HG03558 (cell line): ENCODE results near the gene PALM3.
"Not testable (repeated sequence)": the region's sequence is repeated elsewhere in the genome, so short reads cannot be mapped to it uniquely, and the experiment has no call there.

Experiments used
- ATAC-seq: cut with Tn5 transposase; IDR thresholded peaks from one replicate; pipeline ENCODE4 v1.9.1; 2021; ENCODE audit warnings: moderate number of reproducible peaks; ENCODE audit not compliant: unreplicated experiment; ENCODE audit errors: extremely low read depth

The PALM3 gene

DNA sequence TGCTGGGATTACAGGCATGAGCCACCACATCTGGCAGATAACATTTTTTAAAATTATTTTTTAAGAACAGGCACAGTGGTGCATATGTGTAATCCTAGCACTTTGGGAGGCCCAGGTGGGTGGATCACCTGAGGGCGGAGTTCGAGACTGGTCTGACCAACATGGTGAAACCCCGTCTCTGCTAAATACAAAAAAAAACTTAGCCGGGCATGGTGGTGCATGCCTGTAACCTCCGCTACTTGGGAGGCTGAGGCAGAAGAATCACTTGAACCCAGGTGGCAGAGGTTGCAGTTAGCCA is 631 bp upstream of the PALM3 start:
- no peak for ATAC-seq

DNA sequence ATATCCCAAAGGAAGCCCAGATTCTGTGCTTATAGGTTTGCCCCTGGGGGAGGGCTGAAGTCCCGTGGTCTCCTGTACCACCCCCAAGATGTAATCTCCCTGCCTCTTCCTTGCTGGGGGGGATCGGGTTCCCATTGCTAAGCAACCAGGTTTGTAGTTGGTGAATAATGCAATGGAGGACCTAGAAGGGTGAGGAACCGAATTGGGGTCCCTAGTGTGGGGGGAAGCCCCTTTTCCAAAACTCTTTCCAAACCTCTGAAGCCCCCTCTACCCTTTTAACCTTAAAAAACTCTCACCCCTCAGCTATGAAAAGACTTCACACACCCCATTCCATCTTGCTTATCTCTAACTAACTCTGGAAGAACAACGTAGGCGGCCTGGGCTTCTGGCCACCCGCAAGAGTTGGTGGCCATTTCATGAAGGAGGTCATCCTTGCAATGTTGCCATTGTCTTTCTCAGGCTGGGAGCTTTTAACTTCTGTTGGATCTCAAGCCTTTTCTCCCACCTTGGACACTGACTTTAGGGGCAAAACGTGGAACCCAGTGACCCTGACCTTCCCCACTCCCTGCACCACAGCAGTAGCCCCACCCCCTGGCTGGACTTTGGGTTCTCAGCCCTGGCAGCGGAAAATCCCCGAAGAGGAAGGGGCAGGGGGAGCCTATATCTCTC is 661 bp downstream of the PALM3 start:
- no peak for ATAC-seq

DNA sequence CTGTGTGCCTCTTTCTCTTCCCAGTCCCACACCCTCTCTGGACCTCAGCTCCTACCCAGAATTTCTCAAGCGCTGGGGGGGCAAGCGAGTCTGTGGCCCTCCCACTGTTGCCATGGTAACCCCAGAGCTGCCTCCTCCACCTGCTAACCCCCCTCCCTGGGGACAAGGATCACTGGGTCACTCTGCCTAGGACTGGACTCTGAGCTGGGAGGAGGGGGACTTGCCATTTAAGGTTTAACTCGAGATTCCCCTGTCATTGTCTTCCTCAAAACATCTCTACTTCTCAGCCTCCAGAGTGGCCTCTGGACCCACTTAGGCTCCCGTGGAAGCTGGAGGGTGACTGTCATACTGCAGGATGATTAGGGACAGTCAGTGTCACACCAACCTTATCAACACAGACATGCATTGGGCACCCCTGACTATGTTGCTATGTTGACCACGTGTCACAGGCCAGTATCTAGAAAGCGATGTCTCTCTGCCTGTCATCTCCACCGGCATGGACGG is 2.2 kb downstream of the PALM3 start:
- no peak for ATAC-seq

DNA sequence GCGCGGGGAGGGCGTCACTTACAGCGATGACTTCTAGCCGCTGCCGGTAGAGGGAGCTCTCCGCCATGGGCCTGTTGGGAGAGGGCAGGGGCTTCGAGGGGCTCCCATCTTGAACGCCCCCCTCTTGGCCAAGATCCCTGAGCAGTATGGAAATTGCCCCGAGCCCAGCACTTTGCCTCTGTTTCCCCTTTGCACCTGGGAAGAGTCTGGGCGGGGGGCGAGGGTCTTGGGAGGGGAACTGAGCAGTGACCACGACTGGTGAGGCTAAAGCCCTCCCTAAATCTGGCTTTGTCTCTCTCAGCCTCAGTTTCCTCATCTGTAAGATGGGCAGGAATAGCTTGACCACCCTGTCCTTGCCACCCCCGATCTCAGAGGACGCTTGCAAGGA is 2.8 kb downstream of the PALM3 start:
- no peak for ATAC-seq

DNA sequence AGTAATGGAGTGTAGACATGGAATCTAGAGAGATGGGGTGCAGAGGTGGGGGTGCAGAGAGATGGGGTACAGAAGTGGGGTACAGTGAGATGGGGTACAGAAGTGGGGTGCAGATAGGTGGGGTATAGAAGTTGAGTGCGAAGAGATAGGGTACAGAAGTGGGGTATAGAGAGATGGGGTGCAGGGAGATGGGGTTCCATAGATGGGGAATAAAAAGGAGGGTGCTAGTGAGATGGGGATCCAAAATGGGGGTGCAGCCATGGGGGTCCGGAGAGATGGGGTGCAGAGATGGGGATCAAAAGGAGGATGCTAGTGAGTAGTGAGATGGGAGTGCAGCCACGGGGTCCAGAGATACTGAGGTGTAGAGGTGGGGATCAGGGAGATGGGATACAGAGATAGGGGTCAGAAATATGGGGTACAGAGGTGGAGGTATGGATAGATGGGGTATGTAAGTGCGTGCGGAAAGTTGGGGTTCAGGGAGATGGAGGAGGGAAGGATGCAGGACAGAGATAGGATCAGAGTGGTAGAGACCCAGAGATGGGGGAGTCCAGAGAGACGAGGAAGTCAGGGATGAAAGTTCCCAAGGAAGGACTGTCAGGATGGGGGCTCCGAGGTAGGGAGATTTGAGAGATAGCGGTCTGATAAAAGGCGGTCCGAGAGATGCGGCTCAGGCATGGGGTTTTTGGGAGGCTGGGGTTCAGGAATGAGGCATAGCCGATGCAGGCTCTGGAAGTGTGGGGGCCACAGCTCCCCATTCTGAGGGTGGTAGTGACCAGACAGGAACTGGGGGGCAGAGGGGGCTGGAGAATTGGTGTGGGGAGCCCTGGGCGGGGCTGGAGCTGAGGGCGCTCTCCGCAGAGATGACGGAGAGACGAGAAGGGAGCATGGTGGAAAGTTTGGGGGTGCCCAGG is 3.4 kb downstream of the PALM3 start:
- no peak for ATAC-seq

DNA sequence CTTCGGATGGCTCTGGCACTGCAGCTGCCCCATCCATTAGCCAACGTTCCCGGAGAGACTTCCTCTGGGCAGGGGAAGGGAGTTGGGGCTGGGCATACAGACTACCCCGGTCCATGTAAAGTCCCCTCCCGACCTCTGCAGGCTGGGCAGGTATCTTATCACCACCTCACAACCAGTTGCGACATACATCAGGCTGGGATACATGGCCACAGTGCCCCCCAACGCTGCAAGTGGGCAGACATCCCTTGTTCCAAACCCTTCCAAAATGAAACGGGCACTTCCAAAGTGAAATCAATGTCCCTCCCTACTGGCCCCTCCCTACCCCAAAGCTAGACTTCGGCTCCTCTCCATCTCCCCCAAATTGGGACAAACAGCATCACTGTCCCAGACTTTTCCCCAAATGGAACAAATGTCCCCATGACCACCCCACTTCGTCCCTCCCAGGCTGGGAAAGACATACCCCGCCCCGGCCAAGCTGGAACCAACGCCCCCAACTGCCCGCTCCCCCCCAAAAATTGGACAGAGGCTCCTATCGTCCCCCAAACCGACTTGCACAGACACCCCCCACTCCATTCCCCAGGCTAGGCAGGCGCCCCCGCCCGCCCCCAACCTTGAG is 5.0 kb downstream of the PALM3 start:
- no peak for ATAC-seq

- ATAC-seq: no peak
Observed at GRCh38 chr19:14056069-14056666, 5.7 kb downstream of the PALM3 start.

GRCh38 chr19:14055396-14055795 is 6.5 kb downstream of the PALM3 start:
- ATAC-seq: no peak

DNA sequence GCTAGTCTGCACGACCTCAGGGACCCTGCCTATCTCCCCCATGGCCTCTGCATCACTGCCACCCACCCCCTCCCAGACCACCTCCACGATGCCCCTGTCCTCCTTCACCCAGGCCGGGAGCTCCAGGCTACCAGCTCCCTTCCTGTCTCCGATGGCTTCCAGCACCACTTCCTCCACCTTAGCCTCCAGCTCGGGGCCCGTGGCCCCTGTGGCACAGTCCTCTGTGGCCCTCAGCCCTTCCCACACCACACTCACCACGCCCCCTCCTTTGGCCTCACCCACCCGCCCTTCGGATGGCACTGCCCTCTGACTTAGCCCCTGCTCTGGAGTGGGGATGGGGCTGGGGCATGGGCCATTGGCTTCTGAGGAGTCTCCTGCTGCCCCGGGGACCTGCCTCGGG is 7.2 kb downstream of the PALM3 start:
- no peak for ATAC-seq

- ATAC-seq: no peak
Observed at GRCh38 chr19:14054099-14054498, 7.8 kb downstream of the PALM3 start.

GRCh38 chr19:14053500-14053899 is 8.4 kb downstream of the PALM3 start:
- ATAC-seq: no peak

GRCh38 chr19:14053032-14053431 is 8.8 kb downstream of the PALM3 start:
- ATAC-seq: no peak

GRCh38 chr19:14052470-14052869 is 9.4 kb downstream of the PALM3 start:
- no peak for ATAC-seq

DNA sequence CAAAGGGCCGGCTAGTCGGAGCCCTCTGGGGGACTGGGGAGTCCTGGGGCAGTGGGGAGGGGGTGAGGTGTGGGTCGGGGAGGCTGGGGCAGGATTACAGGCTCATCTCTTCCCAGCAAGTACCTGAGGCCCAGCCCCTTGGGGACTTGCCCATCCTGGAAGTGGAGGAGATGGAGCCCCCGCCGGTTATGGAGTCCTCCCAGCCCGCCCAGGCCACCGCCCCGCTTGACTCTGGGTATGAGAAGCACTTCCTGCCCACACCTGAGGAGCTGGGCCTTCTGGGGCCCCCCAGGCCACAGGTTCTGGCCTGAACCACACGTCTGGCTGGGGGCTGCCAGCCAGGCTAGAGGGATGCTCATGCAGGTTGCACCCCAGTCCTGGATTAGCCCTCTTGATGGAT is 9.9 kb downstream of the PALM3 start:
- ATAC-seq: no peak

DNA sequence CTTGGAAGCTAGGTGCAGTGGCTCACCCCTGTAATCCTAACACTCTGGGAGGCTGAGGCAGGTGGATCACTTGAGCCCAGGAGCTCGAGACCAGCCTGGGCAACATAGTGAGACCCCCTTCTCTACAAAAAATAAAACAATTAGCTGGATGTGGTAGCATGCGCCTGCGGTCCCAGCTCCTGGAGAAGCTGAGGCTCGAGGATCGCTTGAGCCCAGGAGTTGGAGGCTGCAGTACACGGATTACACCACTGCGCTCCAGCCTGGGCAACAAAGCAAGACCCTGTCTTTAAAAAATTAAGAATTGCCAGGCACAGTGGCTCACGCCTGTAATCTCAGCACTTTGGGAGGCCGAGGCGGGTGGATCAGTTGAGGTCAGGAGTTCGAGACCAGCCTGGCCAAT is 10.9 kb downstream of the PALM3 start:
- ATAC-seq: not testable (repeated sequence)

DNA sequence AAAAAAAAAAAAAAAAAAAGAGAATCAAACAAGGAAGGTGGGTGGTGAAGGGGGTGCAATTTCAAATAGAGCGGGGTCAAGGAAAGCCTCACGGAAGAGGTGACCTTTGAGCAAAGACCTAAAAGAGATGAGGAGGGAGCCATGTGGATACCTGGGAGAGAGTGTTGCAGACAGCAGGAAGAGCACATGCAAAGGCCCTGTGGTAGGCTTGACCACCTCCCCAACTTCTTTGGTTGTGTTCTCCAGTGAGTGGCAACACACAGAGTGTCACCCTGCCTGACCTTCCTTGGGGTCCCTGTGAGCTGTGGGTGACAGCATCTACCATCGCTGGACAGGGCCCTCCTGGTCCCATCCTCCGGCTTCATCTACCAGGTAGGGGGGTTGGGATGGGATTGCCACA is 11.4 kb downstream of the PALM3 start:
- no peak for ATAC-seq

- no peak for ATAC-seq
Observed at GRCh38 chr19:14048443-14049153, 13.3 kb downstream of the PALM3 start.

- ATAC-seq: not testable (repeated sequence)
Observed at GRCh38 chr19:14047866-14048265, 14.0 kb downstream of the PALM3 start.

DNA sequence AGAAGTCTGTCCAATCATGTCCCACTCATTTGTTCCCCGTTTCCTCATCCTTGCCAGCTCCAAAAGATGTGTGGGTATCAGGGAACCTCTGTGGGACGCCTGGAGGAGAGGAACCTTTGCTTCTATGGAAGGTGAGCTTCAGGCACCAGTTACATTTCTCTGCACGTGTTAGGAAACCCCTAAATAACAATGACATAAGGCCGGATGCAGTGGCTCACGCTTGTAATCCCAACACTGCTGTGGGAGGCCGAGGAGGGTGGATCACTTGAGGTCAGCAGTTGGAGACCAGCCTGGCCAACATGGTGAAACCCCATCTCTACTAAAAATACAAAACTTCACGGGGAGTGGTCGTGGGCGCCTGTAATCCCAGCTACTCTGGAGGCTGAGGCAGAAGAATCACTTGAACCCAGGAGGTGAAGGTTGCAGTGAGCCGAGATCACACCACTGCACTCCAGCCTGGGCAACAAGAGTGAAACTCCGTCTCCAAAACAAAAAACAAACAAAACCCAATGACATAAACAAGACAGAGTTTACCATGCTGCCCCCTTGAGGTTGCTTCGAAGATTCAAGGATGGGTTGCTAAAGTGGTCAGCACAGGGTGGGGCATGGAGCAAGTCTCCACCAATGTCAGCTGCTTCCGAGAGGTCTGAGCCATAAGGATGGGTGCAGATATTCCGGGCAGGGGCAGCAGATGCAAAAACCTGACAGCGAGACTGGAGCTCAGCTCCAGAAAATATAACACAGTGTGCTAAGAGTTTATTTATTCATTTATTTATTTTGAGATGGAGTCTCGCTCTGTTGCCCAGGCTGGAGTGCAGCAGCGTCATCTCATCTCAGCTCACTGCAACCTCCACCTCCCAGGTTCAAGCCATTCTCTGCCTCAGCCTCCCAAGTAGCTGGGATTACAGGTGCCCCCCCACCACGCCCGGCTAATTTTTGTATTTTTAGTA is 18.9 kb downstream of the PALM3 start:
- ATAC-seq: not testable (repeated sequence)
